HG03045 (cell line): ENCODE results near the gene LPO.

Source experiments
- ATAC-seq: cut with Tn5 transposase; IDR thresholded peaks from one replicate; pipeline ENCODE4 v1.9.1; 2021; ENCODE audit warnings: mild to moderate bottlenecking, moderate library complexity; ENCODE audit not compliant: unreplicated experiment

Gene LPO

DNA sequence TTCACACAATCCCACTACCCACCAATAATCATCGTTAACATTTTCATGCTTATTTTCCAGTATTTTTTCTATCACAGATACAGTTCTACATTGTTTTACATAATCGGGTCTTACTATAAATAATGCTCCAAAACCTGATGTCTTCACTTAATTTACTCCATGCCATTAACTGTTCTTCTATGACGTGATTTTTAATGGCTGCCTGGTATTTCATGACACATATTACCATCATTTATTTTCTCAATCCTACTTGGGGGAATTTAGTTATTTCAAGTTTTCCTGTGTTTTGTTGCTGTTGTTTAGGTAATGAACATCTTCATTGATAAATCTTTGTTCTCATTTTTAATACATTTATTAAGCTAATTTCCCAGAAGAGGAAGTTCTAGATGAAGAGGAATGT lies 14.7 kb downstream of the LPO start:
- no peak for ATAC-seq

DNA sequence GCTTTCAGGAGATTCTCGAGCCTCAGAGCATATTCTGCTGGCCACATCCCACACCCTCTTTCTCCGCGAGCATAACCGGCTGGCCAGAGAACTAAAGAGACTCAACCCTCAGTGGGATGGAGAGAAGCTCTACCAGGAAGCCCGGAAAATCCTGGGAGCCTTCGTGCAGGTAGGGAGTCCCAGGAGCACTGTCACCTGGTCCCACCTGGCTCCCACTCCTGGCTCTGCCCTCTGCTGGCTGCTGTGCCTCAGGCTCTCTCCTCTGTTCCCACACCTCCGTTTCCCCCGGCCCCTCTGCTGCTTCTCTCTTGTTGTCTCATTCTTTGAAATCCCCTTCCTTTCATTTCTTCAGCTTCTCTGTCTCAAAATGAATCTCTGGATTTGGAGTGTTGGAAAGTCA lies 16.4 kb downstream of the LPO start:
- no peak for ATAC-seq

DNA sequence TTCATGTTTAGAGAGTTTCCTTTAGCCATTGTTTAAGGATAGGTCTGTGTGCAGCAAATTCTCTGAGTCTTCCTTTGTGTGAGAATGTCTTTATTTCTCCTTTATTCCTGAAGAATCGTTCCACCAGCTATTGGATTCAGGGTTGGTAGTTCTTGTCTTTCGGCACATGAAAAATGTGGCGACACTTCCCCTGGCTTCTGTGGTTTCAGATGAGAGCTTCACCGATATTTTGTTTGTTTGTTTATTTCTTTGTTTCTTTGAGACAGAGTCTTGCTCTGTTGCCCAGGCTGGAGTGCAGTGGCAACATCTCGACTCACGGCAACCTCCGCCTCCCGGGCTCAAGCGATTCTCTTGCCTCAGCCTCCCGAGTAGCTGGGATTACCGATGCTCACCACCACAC lies 23.8 kb downstream of the LPO start:
- ATAC-seq: no peak

DNA sequence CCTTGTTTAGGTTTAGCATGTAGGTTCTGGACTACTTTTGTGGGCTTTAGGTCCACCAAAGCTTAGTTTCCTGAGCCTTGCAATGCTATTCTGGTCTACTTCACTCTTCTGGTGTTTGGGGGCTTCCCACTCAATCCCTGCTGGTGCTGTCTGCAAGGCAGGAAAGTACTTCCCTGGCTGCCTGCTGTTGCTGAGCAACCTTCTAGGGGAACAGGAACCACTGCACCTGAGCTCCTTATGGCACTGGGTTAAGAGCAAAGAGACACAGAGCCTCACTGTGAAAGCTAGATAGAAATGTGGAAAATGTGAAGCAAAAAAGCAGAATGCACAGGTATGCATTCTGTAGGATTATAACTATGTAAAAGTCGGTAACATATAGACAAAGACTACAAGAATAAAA lies 25.4 kb downstream of the LPO start:
- ATAC-seq: no peak

DNA sequence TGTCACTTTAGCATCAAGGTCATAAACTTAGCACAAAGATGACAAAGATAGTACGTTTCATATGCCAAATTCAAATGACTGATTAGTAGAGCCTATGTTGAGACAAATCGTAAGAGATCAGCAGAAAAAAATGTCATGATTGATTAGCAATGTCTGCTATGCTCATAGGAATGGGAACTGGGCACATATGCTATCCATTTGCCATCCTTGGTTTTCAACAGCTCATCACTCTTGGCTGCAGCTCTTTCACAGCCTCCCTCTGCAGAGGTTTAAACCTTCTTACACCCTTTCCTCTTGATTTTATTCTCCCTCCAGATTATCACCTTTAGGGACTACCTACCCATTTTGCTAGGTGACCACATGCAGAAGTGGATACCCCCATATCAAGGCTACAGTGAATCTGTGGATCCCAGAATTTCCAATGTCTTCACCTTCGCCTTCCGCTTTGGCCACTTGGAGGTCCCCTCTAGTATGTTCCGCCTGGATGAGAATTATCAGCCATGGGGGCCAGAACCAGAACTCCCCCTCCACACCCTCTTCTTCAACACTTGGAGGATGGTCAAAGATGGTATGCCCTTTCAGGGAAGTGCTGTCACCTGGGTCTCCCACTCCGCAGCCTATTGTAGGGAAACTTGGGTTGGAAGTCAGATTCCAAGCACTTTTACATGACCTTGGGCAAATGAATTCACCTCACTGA lies 26.2 kb downstream of the LPO start:
- no peak for ATAC-seq

DNA sequence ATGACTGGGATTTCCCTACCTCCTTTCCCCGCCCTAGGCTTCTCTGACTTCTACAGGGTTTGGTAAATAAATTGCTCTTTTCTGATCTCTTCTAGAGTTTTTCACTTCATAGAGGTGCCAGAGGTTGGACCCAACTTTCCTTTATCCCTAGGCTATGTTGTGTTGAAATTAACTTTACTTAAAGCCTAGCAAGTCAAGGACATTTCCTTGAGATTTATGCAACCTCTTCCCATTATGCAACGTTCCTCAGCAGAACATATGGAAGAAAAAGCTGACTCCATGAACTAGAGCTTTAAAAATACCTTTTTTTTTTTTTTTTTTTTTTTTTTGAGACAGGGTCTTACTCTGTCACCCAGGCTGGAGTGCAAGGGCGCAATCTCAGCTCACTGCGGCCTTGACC lies 26.9 kb downstream of the LPO start:
- no peak for ATAC-seq

DNA sequence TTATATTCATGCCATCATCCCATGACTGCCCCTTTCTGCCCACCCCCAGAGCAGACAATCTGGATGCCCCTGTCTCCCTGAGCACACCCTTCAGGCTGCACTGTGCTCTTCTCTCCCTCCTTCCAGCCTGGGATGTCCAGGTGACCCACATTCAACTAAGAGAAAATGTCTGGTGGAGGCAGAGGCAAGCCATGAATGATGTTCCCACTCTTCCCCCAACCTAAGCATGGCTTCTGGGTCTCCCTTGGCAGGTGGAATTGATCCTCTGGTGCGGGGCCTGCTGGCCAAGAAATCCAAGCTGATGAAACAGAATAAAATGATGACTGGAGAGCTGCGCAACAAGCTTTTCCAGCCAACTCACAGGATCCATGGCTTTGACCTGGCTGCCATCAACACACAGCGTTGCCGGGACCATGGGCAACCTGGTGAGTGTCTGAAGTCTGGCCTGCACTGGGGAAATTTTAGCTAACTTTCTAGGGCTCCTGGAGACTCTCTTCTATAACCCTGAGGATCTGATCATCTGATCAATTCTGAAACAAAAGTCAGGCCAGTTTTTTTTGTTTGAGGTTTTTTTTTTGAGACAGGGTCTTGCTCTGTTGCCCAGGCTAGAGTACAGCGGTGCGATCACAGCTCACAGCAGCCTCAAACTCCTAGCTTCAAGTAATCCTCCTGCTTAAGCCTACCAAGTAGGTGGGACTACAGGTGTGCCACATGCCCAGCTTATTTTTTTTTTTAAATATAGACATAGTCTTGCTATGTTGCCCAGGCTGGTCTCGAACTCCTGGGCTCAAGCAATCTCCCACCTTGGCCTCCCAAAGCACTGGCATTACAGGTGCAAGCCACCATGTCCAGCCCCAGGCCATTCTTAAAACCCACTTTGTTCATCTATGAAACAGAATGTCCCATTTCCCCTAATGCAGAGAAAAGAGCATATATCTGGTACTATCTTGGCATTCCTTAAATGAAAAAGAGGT lies 27.8 kb downstream of the LPO start:
- no peak for ATAC-seq

DNA sequence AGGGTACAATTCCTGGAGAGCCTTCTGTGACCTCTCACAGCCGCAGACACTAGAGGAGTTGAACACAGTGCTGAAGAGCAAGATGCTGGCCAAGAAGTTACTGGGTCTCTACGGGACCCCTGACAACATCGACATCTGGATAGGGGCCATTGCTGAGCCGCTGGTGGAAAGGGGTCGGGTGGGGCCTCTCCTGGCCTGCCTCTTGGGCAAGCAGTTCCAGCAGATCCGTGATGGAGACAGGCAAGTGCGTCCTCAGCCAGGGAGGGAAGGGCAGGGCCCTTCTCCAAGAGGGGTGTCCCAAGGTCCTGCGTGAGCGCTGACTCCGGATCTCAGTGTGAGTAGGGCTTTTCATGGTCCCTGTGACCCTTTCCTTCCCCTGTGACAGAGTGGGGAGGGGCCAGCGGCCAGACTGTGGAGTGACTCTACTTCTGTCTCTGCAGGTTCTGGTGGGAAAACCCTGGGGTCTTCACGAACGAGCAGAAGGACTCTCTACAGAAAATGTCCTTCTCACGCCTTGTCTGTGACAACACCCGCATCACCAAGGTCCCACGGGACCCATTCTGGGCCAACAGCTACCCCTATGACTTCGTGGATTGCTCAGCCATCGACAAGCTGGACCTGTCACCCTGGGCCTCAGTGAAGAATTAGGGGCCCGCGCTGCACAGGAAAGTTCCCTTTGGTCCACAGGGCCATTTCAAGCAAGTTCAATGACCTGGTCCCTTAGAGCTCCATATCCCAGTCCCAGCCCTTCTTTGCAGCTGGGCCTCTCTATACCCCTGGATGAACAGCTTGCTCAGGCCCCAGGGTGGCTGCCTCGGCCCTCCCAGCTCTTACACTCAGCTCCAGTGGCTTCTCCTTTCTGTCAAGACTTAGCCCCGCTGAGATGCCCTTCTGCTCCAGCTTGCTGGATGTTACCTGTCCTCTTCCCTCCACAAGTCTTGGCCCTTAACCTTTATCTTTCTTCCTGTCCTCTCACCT lies 29.3 kb downstream of the LPO start:
- no peak for ATAC-seq

DNA sequence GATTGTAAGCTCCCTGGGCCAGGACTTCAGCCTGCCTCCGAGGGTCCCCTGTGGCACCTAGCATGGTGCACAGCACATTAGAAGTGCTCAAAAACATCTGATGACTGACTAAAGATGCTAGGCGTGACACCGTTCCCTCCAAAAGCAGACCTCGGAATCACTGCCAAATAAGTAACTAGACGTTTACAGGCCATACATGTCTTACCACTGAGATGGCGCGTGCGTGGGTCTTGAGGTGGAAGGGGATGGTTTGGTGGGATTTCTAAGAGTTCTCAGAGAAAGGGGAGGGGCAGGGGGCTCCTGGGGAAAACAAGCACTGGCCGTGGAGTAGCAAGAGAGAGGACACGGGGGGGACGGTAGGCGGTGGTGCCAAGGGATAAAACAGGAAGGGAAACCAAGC lies 29.9 kb downstream of the LPO start:
- no peak for ATAC-seq

DNA sequence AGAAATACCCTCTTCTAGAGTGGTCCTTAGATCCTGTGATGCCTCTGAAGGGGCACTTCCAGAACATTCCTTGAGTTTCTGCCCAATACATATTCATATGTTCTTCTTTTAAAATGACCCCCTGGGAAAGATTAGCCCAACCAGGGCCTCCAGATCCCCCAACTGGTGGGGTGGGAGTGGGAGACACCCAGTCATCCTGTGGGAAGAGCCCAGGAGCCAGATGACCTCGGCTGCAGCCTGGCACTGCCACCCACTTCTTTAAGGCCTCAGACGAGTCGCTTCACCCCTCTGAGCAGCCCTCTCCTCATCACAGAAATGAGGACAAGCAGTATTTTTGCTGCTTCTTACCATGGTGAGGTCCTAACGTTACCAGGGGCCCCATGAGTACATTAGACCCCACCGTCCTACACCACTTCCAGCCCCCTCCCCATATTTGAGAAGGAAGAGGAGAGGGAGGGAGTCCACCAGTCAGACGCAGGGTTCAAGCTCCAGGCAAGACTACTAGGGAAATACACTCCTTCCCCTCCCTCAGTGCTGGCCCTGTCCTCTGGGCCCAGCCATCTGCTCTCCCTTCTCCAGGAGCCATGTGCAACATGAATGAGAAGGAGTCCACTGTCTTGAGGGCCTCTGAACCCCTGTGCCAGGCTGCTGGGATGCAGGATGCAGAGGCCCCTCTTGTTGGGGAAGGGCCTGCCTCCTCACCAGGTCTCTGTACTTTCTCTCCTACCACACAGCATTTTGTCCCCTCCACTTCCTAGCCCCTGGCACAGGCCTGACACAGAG lies 30.6 kb downstream of the LPO start:
- ATAC-seq: no peak

DNA sequence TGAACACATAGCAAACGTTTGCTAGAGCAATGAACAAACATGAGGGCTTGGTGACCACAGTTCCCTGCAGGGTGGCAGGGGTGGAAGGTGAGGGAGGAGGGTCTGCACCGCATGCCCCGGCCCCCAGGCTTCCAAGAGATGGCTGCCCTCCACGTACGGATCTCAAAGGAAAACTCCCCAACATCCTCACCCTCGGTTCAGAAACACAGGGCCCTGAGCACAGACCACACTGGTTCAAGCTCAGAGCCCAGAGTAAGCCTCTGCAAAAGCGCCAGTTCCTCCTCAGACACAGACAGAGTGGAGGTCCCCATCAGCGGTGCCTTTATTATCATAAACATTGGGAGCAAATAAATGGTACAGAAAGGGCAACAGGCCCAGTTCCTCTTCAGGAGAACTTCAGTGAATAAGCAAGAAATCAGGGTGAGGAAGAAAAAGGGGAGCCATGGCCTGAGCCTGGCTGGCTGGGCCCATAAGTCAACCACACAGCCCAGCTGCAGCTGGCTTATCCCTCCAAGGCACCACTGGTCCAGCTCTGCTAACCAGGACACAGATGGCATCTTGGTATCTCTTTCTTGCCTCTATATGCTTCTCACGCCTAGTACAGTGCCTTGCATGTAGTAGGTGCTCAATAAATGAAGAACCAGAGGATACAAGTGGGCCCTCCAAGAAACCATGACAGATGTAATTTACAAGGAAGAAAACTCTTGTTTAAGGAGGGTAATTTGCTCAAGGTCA lies 31.3 kb downstream of the LPO start:
- ATAC-seq: no peak

DNA sequence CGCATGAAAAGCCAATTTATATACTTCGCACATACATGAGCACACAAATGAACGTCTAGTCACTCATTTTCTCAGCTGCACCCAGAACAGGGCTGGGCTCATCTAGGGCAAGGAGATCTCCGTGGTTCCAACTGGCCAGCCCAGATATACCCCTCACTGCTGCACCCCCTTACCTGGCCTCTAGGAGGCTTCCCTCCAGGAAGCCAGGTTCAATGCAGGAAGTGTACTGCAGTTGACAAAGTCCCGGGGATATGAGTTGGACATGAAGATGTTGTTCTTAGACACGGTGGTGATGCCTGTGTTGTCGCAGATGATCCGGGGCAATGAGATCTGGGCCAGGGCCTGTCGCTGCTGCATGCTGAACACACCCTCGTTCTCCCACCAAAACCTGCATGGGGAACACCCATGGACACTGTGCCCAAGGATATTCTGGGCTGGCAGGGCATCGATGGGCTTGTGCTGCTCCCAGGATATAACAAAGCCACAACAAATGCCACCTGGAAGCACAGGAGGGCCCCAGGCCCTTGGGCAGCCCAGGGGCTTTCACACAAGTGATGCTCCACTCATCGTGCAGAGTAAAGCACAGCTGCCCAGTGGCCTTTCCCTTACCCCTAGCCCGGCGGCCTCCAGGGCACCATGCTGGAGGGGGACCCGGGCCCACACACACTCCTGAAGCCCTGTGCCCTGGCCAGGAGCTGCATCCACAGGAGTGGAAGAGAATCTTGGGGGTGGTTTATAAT lies 32.3 kb downstream of the LPO start:
- ATAC-seq: no peak

DNA sequence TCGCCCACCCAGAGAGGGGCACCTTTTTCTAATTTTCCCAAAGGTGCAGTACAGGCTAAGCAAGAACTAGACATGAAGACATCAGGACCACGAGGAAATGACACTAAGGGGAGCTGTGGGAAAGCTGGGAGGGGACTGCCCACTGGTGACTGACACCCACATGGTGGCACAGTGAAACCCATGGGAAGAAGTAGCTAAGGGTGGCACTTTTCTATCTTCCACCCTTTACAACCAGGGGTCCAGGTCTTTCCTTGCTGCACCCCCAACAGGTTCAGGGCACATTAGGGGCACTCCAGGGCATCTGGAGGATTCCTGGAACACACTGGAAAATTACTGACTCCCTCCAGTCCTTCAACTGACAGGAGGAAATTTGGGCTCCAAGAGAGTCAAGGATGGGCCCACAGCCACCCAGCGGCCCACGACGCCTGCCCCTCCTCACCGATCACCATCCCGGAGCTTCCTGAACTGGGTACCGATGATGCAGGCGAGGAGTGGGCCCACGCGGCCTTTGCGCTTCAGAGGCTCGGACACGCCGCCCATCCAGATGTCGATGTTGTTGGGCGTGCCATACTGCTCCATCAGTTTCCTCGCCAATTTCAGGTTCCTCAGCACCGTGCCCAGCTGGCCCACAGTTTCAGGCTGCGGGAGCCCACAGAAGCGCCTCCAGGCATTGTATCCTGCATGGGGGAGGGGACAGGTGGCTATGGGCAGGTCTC lies 33.0 kb downstream of the LPO start:
- no peak for ATAC-seq

DNA sequence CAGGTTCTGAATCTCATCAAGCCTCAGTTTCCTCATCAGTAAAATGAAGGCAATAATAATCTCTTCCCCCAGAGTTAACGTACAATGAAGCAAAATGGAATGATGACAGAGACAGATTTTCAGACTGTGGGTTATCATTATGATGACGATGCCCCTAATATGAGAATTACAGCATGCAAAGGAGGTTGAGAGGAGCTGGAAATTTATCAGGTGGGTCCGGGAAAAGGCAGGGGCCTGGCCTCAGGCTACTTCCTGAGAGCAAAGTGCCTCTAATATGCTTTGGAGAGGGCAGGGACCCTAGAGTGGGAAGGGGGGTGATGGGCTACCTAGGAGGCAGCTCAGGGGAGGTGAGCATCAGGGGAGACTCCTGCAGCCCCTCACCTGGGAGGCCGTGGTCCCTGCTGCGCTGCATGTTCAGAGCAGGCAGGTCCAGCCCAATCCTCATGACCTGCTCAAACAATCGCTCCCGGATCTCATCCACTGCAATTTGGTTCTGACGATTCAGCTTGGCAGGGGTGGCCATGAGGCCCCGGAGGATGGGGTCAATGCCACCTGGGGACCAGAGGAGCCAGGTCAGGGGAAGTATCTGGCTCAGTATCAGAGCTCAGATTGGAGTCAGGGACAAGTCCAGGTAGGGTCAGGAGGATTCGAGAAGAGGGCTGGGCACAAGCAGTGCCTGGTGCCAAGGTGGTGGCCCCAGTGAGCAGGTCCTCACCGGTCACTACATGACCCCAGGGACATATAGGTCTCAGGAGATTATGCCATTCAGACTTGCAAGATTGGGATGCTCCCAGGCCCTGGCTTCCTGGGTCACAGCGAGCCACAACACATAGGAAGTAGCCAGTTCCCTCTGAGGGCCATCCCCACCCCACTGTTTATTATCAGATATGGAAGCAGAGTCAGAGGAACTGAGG lies 34.2 kb downstream of the LPO start:
- no peak for ATAC-seq

DNA sequence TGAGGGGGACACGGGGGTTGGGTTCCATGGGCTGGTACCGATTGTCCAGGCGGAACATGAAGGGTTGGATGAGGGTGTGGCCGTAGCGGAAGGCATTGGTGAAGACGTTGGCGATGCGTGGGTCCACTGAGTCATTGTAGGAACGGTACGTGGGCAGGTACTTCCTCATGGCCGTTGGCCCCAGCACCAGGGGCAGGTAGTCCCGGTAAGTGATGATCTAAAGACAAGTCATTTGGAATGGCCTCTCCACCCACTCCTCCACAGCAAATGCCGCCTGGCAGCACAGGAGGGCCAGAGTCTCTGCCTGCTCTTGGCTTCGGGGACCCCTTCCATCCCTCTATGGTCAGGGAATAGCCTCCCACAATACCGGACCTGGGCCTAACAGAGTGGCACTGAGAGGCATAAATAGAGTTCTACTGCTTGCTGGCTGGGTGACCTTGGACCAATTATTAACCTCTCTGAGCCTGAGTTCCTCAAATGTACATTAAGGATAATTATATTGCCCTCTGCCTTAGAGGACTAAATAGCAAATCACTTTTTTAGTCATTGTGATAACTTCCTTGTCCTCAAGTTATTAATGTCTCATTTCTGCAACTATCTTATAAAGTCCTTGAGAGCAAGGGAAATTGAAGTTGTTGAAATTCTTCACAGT lies 35.2 kb downstream of the LPO start:
- no peak for ATAC-seq

DNA sequence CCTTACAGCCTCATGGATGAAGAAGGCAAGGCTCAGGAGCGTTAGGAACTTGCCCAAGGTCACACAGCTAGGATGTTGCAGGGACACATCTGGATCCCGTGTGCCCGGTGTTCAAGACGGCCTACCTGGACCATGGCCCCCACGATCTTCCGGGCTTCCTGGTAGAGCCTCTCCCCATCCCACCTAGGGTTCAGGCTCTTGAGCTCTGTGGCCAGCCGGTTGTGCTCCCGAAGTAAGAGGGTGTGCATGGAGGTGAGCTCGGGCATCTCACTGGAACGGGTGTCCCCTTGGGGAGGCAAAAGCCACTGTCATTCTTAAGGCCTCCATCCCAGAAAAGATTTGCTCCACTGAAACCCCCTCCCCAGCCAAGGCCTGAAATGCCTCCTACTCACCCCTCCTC lies 37.0 kb downstream of the LPO start:
- no peak for ATAC-seq

DNA sequence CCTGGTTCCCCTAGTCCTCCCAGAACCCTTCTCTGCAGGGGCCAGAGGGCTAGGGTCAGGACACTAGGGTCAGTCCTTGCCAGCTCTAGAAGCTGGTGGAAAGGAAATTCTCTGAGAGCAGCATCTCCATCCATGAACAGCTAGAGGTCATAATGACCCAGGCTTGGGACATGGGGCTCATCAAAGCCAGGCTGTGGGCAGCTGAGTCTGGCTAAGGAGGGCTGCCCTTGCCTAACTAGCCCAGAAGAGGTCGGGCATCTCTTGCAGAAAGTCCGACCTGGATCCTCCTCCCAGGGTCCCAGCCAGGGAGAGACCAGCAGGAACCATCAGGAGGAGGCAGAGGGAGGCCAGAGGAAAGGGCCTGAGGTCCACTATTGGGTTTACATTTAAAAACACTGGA lies 38.0 kb downstream of the LPO start:
- no peak for ATAC-seq
